KBM-7 (cell line): ENCODE measurements around the gene GID4.
A peak's percentile ranks its signal among the peaks of the same experiment; 100 is the strongest.

ENCODE experiments used
- DNase-seq: peaks from one replicate; pipeline ENCODE4 v3.0.0-alpha.2; 2015
- in situ Hi-C: fragments of 300-500 bp; cut with MboI; formaldehyde crosslinking; loops from 2 replicates; pipeline ENCODE4 v1.14.3; 2020; ENCODE audit warnings: low sequenced_read_pairs, low pct_unique_long_range_greater_than_20kb, mixed read lengths

Gene GID4

DNA sequence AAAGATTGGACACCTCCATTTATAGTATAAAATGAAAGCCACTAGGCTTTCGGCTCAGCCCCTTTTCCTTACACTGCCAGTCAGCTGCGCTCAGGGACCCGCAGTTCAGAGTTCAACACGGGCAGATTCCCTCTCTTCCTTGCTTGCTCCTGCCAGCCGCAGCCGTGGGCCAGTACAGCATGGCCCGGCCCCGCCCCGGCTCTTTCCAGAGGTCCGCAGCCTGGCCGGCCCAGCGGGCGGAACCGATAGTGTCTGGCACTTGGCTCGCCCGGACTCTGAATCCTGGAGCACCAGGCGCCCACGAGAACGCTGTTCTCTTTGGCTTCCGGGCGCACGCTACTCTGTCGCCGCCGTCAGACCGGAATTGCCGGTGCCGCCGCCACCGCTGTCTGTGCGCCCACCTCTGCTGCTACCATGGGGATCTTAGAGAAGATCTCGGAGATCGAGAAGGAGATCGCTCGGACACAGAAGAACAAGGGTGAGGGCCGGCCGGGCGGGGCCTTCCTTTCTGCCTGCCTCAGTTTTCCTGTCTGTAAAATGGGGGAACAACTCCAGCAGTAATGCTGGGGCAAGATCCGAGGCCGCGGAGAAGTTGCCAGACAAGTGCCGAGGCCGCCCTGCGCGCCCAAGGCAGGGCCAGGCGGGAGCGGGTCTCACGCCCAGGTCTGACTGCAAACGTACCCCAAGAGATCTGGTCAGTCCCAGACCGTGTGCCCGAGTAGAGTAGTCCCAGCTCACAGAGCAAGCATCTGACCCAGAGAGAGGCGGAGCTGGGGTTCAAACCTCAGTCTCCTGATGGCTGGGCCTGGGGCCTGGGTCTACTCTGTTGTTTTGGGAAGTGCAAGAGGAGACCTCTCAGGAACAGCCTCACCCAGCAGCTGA is 48.6 kb downstream of the GID4 start, which contains the start of gene DRG2:
Gene DRG2, plus strand, starts transcription at position 339 of the 882 bp plus-strand sequence. Its CDS starts 76 bp downstream, at position 415.
- peak; percentile 93 for DNase-seq
- in situ Hi-C loops: no loop called here

- in situ Hi-C loops: no loop called here
- DNase-seq: no peak
These were observed 50.4 kb downstream of the GID4 start for GRCh38 chr17:18089613-18090012.

DNA sequence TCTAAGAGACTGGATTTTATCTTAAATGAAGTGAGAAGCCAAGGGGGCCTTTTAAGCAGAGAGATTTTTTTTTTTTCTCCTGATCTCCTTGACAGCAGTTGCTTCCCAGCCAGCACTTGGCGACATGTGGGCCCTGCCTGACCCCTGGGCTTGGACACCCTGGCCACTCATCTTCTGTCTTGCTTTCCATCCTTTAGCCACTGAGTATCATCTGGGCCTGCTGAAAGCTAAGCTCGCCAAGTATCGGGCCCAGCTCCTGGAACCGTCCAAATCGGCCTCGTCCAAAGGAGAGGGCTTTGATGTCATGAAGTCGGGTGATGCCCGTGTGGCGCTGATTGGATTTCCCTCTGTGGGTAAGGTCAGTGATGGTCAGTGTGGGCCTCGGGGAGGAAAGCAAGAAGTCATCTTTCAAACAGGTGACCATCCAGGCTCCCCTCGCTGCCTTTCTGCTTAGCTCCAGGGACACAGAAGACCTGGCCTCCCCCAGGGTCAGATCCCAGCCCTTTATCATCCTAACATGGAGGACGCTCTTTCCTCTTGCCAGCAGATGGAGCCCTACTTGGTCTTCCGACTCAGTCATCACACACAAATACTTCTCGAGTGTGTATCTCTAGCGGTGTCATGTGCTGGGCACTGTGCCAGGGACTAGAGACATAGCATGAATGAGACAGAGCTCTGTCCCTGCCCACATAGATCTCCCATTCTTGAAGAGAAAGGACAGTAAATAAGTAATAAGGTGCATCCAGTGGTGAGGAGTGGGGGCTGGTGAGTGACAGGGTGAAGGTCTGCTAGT is 54.6 kb downstream of the GID4 start:
- in situ Hi-C loops: no loop called here
- peak; percentile 52 for DNase-seq

- in situ Hi-C loops: no loop called here
- no peak for DNase-seq
These were observed 55.2 kb downstream of the GID4 start for GRCh38 chr17:18094409-18094807.

GRCh38 chr17:18099516-18099915 is 60.3 kb downstream of the GID4 start:
- in situ Hi-C loops: no loop called here
- DNase-seq: no peak

DNA sequence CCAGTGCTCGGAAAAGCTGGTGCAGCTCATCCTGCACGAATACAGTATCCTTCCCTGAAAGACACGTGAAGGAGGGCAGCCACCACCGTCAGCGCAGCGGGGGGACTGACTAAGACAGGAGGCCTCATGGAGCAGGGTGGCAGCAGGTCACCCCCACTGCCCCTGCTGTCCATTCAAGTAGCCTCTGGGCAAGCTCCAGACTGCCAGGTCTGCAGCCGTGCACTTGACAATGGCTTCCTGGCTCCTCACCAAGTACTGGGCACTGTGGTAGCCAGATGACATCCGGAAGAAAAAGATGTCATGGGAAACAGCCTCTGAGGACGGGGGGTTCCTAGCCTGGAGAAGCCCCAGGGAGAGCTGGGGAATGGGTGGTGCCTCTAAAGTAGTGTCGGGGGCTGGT is 61.4 kb downstream of the GID4 start:
- in situ Hi-C loops: no loop called here
- DNase-seq: no peak

DNA sequence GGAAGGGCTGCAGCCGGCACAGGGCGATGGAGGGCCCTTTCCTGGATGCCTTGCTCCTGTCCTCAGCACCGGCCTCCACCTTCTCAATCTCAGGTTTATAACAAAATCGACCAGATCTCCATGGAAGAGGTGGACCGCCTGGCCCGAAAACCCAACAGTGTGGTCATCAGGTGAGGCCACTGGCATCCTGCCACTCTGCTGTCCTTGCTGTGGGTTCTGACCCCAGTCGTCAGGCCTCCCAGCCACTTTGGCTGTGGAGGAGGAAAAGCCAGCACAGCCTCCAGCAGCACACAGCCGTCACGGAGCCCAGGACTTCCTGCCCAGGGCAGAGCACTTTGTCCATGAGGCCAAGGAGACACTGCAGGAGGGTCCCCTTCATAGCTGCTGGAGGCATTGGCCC is 62.6 kb downstream of the GID4 start:
- DNase-seq: no peak
- in situ Hi-C loops: no loop called here

DNA sequence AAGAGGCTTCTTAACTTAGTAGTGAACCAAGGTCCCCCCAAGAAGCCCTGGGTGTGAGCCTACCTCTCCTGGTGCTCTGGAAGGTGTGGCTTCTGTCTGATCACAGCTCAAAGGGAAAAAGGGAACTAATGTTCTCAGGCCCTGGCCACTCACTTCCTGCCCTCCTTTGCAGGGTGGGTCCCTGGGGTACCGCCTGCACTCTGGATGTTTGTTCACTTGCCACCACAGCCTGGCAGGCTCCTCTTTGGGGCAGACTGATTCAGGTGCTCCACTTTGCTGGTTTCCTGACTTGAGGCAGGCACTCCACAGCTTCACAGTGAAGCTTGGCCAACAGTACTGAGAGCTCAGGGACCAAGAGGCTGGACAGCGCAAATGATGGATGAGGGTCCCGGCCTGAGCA is 63.4 kb downstream of the GID4 start:
- in situ Hi-C loops: no loop called here
- peak; percentile 76 for DNase-seq

DNA sequence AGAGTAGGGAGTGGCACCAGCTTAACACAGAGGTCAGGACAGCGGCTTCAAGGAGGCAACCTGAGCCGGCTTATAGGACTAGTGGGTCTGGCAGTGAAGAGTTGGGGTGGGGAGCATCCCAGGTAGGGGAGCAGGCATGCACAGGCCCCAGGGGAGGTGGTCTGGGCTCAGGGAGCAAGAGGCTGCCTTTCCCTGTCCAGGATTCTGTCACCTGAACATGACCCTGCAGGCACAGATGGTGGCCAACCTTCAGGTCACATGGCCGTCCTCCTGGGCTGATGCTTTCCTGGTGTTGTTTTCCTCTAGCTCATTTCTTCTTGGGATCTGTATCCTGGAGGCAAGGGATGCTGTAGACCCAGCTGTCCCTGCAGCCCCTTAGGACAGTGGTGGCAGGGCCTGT is 65.8 kb downstream of the GID4 start:
- in situ Hi-C loops: no loop called here
- DNase-seq: no peak

DNA sequence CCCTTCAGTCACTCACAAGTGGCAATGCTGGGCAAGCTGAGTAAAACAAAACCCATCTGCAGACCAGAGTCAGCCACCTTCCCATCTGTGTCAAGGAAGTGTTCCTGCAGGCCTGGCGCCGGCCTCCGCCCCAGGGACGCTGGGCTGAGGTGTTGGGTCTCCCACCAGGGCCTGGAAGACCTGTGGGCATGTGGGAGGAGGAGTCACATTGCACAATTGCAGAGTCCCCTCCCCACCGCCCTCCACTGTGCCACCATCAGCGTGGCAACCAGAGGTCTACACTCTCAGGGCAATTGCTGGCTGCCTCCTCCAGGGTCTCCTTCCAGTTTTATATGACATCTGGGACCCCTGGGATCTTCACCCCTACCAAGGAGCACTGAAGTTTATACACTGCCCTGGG is 66.4 kb downstream of the GID4 start:
- DNase-seq: no peak
- in situ Hi-C loops: no loop called here

- in situ Hi-C loops: no loop called here
- no peak for DNase-seq
These were observed 67.0 kb downstream of the GID4 start for GRCh38 chr17:18106211-18106610.

DNA sequence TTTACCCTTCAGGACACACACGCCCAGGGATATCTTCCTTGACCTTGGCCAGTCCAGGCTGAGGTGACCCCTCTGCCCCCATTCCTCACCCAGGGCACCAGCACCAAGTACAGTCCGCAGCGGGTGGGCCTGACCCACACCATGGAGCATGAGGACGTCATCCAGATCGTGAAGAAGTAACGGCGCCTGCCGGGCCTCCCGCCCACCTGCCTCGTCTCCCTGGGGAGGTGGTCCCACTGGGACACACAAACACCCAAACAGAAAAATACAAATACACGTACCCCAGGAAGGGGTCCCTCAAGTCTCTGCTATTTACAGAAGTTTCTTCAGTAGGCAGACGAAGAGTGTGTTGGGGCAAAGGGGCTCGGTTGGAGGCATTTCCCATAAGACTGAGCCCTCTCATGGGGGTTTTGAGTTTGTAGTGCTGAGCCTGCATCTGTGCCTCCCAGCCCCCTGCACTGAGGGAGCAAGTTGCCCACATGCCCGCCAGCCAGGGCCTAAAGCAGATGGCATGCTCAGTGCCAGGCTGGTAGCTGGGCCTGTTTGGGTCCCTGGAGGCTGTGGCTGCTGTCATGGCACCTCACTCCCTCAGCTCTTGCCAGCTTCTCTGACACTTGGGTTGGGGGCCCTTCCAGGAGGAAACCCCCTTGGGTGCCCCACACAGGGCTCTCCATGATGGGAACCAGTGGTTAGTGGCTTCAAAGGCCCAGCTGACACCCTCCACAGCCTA is 68.0 kb downstream of the GID4 start:
- DNase-seq: no peak
- in situ Hi-C loops: no loop called here

GRCh38 chr17:18107971-18108370 is 68.8 kb downstream of the GID4 start:
- in situ Hi-C loops: no loop called here
- DNase-seq: no peak

DNA sequence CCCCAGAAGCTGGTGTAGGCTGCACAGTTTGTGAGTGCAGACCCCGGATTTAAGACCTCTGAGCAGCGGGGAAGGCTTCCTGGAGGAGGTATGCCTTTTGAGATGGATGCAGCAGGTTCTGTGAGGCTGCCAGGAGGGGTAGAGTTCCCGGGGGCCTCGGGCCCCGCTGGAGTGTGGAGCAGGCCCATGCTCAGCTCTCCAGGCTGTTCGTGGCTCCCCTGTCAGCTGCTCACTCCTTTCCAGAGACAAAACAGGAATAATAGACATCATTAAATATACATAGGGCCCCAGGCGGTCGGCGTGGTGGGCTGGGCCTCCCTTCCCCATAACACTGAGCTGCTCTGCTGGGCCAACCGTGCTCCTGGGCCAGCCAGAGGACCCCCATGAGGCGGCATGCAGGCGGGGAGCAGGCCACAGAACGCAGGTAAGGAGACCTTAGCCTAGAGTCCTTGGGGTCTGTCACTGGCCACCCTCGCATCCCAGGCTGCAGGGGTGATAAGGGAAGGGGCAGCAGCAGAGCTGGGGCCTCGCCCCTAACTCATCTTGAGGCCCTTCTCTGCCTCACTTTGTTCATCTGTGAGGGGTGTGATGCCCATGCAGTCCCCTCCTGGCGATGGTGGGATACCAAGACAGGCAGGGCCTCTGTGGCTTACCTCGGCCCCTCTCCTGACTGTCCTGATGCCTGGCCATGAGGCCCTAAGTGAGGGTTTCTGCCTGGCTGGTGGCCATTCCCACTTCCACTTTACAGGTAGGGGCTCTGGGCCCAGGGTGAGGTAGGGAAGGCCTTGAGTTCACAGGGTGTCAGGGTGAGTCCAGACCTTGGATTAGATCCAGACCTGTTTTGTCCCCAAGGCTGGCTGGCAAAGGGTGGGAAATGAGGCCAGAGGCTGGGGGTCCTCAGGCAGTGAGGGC is 69.4 kb downstream of the GID4 start, which contains the start of gene MYO15A:
Gene MYO15A, plus strand, starts transcription at position 356 of the 912 bp plus-strand sequence. CDS start 10,045 bp downstream, outside the sequence.
- in situ Hi-C loops: no loop called here
- DNase-seq: no peak

DNA sequence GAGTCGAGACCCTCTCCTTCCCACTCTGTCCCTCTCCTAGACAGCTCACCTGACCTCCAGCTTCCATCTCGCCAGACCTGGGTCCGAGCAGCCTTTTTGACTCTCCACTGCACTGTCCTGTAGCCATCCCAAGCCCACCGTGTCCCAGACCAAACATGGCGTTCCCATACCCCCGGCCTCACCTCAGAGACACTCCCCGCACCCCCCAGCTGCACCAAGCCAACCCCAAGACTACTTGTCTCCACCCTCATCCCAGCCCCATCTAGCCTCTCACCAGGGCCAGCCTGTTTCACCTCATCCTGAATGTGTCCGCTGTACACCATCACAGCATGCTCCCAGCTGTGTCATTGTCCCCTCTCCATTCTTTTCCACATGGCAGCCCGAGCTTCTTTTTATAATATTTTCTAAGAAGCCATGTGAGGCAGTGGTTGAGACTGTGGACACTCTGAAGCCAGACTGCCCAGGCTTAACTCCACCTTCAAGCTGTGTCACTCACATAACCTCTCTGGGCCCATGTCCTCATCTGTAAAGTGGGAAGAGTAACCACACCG is 70.8 kb downstream of the GID4 start:
- no peak for DNase-seq
- in situ Hi-C loops: no loop called here

- DNase-seq: no peak
These were observed 71.5 kb downstream of the GID4 start for GRCh38 chr17:18110636-18111145.

DNA sequence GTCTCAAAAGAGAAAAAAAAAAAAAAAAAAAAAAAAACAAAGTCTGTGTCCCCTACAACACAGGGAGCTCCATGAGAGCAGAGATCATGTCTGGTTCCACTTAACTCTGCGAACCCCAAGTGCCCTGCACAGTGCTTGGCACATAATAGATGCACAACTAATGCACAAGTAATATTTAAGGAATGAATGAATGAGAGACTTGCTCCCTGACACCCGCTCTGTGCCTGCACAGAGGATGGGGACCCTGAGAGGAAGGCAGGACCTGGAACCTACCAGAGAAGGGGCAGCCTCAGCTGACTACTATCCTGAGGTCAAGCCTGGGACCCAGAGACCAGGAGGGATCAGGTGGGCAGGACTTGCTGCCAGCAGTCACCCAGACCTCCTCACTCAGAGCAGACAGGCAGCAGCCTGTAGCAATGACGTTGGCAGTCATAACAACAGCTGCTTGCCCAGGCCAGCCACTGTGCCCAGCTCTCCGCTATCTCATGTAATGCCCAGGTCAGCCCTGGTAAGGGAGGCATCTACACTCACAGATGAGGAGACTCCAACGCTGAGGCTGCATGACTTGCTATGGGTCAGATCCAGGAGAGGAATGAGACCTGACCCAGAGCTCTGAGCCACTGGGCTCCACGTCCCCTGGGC is 72.2 kb downstream of the GID4 start:
- in situ Hi-C loops: no loop called here
- no peak for DNase-seq

More at GRCh38 chr17:18110636-18111145, 71.5 kb downstream of the GID4 start:
- in situ Hi-C loops: no loop called here

DNA sequence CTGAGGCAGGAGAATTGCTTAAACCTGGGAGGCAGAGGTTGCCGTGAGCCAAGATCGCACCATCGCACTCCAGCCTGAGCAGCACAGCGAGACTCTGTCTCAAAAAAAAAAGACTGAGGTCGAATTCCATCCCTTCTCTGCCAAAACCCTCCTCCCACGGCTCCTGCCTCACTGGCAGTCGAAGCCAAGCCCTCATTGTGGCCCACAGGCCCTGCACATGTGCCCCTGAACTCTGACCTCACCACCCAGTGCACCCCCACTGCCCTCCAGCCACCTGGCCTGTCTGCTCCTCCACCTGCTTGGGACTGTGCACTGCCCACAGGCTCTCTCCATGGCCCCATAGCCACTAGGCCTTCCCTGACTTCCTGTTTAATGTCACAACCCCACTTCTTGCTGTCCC is 76.3 kb downstream of the GID4 start:
- no peak for DNase-seq
- in situ Hi-C loops: no loop called here
